Tibial nerve (tissue), 4 donors: ENCODE measurements around the gene USP6NL. TPM values are rescaled to one million over a fixed set of nuclear protein-coding genes. Genes with fewer than 3 reads are reported as not detected.

Source experiments
- DNase-seq, 2 donors: peaks; one replicate each; pipeline ENCODE4 v3.0.0-alpha.2; 2019; ENCODE audit warnings: low spot score in 2 of 2
- H3K27ac ChIP-seq, 4 donors: fragments of 200-600 bp; sonication (generic) in 3 of 4; one replicate each; pipeline ENCODE4 v1.5.1; 2017 to 2019; ENCODE audit warnings: mild to moderate bottlenecking in 1 of 4
- H3K27me3 ChIP-seq, 2 donors: fragments of 200-600 bp; sonication (generic) in 1 of 2; one replicate each; pipeline versions ENCODE4 v1.5.1 to v1.6.0; 2017 to 2019
- H3K36me3 ChIP-seq, 3 donors: fragments of 200-600 bp; sonication (generic); one replicate each; pipeline ENCODE4 v1.5.1; 2018 to 2019
- H3K4me1 ChIP-seq, 4 donors: fragments of 200-600 bp; sonication (generic) in 3 of 4; one replicate each; pipeline ENCODE4 v1.5.1; 2017 to 2019
- H3K4me3 ChIP-seq, 4 donors: fragments of 200-600 bp; sonication (generic) in 3 of 4; one replicate each; pipeline ENCODE4 v1.5.1; 2017 to 2019; ENCODE audit warnings: mild to moderate bottlenecking in 1 of 4, moderate library complexity in 1 of 4
- H3K9me3 ChIP-seq, 4 donors: fragments of 200-600 bp; sonication (generic) in 3 of 4; one replicate each; pipeline ENCODE4 v1.5.1; 2017 to 2019
- EP300 ChIP-seq, 2 donors: sonication (generic); formaldehyde crosslinking; IDR thresholded peaks; one replicate each; pipeline ENCODE4 v1.6.1; 2017; ENCODE audit warnings: antibody characterized with exemption in 2 of 2, mild to moderate bottlenecking in 1 of 2
- POLR2A ChIP-seq, 2 donors: fragments of 450-650 bp; IDR thresholded peaks; one replicate each; pipeline ENCODE4 v1.6.1; 2017; ENCODE audit warnings: antibody characterized with exemption in 2 of 2, mild to moderate bottlenecking in 2 of 2, moderate library complexity in 2 of 2
- WGBS, 2 donors: methylation state at CpG; one replicate each; pipeline ENCODE4 v1.1.5; 2018; 5-methylcytosine and 5-hydroxymethylcytosine counted together
- total RNA-seq, 4 donors: library from RNA; depleted of rRNA; stranded (reverse); fragments of >200 nt; gene quantifications; one replicate each; pipeline ENCODE4 v1.1.0, GENCODE V29; 2016
- TF ChIP-seq, protein P1 (sequence below), 5 experiments: fragments of 200-600 bp in 3 of 5; fragments of 450-650 bp in 2 of 5; sonication (generic) in 3 of 5; IDR thresholded peaks; one replicate each; pipeline ENCODE4 v1.5.1; 2016 to 2019; ENCODE audit warnings: antibody characterized with exemption in 5 of 5, mild to moderate bottlenecking in 3 of 5, moderate library complexity in 2 of 5

The USP6NL gene
- total RNA-seq, 4 donors from 2014 or later = 21.8 to 33.9 (median 25.0) TPM

DNA sequence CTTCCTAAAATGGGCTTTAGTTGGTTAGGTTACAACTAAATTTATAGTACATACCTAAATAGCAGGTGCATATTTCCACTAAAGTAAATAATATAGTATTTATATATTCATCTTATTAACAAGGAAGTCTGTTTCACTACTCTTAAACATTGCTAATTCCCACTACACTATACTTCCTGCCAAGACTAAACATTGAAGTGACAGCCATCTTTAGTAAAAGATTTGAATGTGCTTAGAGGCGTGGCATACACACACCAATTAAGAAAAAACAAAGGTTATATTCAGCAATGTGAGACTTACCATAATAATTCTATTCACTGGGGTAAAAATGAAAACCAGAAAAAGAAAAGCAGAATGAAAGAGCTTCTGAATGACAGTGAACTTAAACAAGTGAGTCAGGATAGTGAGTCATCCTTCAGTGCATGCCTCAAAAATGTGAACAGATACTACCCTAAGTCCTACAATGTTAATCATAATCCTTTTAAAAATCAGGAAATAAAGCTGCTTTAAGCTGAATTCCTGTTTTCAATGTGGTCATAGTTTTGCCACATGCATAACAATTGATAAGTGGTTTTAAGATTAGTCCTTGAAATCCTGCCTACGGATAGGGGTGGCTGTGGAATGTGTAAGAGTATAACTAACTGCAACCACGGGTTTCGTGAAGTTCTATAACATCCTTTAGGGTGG, 59.4 kb downstream of the USP6NL start:
- Histone ChIP-seq H3K9me3 (peaks cover 0 to 6% (median 2%) of the 10 kb centered on the region in 4 donors), H3K27ac (peak overlapping the region in 2 of 4 donors; percentile 48 to 81)
- no peak for DNase-seq

DNA sequence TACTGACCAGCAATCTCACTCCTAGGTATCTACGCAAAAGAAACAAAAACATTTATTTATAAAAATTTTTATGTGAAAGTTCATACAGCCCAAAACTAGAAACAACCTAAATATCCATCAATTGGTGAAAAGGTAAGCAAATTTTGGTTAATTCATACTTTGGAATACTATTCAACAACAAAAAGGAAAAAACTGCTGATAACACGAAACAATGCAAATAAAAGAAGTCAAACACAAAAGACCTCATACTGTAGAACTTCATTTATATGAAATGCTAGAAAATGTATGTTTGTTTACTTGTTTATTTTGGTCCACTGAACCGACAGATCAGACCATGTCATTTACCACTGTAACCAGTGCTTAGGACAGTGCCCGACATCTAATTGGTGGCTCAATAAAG, 60.3 kb downstream of the USP6NL start:
- H3K9me3 ChIP-seq = peaks cover 0 to 6% (median 2%) of the 10 kb centered on the region in 4 donors
- H3K27ac ChIP-seq = peak overlapping the region in 1 of 4 donors; percentile 48
- H3K36me3 ChIP-seq = no peaks in the 10 kb centered on the region
- H3K27me3 ChIP-seq = no peaks in the 10 kb centered on the region
- TF ChIP-seq POLR2A (IDR thresholded peaks at IDR 0.05) (no peak), EP300 (IDR thresholded peaks at IDR 0.05) (no peak)
- TF ChIP-seq, protein P1, sequence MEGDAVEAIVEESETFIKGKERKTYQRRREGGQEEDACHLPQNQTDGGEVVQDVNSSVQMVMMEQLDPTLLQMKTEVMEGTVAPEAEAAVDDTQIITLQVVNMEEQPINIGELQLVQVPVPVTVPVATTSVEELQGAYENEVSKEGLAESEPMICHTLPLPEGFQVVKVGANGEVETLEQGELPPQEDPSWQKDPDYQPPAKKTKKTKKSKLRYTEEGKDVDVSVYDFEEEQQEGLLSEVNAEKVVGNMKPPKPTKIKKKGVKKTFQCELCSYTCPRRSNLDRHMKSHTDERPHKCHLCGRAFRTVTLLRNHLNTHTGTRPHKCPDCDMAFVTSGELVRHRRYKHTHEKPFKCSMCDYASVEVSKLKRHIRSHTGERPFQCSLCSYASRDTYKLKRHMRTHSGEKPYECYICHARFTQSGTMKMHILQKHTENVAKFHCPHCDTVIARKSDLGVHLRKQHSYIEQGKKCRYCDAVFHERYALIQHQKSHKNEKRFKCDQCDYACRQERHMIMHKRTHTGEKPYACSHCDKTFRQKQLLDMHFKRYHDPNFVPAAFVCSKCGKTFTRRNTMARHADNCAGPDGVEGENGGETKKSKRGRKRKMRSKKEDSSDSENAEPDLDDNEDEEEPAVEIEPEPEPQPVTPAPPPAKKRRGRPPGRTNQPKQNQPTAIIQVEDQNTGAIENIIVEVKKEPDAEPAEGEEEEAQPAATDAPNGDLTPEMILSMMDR (IDR thresholded peaks at IDR 0.05) = no peak
- WGBS, 2 donors = 91 to 96% methylated on average over 4 of the region's 4 CpGs
- no peak overlapping the region for H3K4me3 ChIP-seq
- no peak for DNase-seq
- H3K4me1 ChIP-seq = peaks cover 0 to 33% (median 12%) of the 10 kb centered on the region in 4 donors

More for the DNA sequence above, 59.4 kb downstream of the USP6NL start:
- H3K4me1 ChIP-seq = peaks cover 0 to 30% (median 12%) of the 10 kb centered on the region in 4 donors
- no peak overlapping the region for H3K4me3 ChIP-seq
- 40 to 52% methylated on average over 4 of the region's 4 CpGs for WGBS, 2 donors
- TF ChIP-seq EP300 (IDR thresholded peaks at IDR 0.05) (no peak), POLR2A (IDR thresholded peaks at IDR 0.05) (no peak)
- TF ChIP-seq, protein P1 (IDR thresholded peaks at IDR 0.05) = no peak
- no peaks in the 10 kb centered on the region for H3K27me3 ChIP-seq
- no peaks in the 10 kb centered on the region for H3K36me3 ChIP-seq

DNA sequence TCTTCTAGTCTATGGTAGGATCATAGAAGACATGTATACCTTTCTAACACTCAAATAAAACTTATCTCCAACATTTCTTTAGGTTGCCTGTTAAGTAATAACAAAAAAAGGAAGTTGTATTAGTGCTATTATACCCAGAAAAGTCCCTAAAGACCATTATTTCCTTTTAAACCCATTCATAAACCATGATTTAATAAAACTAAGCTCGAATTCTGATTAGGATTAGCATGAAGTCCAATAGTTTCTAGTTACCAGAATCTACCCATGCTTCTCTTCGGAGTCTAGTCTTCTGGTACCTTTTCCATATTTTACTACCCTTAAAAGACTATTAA, 62.7 kb downstream of the USP6NL start:
- Histone ChIP-seq H3K9me3 (no peaks in the 10 kb centered on the region), H3K36me3 (no peaks in the 10 kb centered on the region), H3K27me3 (no peaks in the 10 kb centered on the region), H3K4me3 (no peak overlapping the region), H3K4me1 (peaks cover 0 to 33% (median 12%) of the 10 kb centered on the region in 4 donors), H3K27ac (no peak overlapping the region)
- WGBS, 2 donors = 89 to 90% methylated on average over 2 of the region's 2 CpGs
- DNase-seq = no peak
- TF ChIP-seq EP300 (IDR thresholded peaks at IDR 0.05) (no peak), POLR2A (IDR thresholded peaks at IDR 0.05) (no peak)
- TF ChIP-seq, protein P1 (IDR thresholded peaks at IDR 0.05) = no peak

DNA sequence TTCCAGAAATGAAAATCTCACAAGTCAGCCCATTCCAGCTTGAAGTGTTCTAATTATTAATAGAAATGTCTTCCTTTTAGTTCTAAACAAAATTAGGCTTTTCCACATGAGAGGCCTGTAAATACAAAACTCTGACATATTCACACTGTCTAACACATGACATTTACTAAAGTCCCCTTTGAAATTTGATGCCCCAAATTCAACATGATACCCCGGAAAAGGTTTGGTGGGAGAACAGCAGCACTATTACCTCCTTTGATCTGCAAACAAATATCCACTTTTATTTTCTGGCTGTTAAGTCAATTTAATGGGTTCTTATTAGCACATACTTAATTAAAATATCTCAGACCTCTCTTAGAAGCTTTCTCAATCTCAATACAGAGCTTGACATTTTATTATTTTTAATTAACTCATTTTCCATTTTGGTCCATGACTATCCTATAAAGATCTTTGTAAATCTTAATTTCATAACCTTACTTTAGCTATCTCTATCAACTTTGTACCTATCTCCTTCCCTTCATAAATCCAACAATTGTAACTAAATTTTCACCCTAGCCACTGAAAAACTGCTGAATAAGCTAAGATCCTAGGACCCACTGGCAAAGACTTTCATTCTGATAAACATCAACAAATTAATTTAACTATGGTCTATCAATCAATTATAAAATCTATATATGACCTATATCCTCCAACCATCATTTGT, 63.2 kb downstream of the USP6NL start:
- H3K4me3 ChIP-seq = no peak overlapping the region
- no peaks in the 10 kb centered on the region for H3K27me3 ChIP-seq
- peaks cover 0 to 33% (median 12%) of the 10 kb centered on the region in 4 donors for H3K4me1 ChIP-seq

More for the DNA sequence above, 63.2 kb downstream of the USP6NL start:
- H3K36me3 ChIP-seq = no peaks in the 10 kb centered on the region
- H3K27ac ChIP-seq = peak overlapping the region in 1 of 4 donors; percentile 1
- DNase-seq = no peak
- TF ChIP-seq POLR2A (IDR thresholded peaks at IDR 0.05) (no peak), EP300 (IDR thresholded peaks at IDR 0.05) (no peak)
- TF ChIP-seq, protein P1 (IDR thresholded peaks at IDR 0.05) = no peak
- H3K9me3 ChIP-seq = no peaks in the 10 kb centered on the region
- WGBS, 2 donors = 85 to 96% methylated on average over 1 of the region's 1 CpG
